Measurements from ENCODE around the gene SLC6A20.

DNA sequence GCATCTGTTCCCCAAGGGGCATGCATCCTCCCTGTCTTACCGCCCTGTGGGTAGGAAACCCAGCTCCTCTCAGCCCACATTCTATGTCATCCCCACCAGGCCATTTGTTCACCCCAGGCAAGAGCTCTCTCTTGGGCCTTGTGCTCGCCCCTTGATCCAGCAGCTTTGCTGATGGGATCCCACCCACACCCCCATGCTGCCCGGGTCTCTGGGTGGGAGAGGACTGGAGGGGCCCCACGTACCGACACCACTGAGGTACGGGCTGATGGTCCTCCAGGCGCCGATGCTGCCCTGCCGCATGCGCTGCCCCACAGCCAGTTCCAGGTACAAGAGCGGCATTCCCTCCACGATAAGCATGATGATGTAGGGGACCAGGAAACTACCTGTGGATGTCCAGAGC, 14.5 kb downstream of the SLC6A20 start:
- TF ChIP-seq, protein P1, sequence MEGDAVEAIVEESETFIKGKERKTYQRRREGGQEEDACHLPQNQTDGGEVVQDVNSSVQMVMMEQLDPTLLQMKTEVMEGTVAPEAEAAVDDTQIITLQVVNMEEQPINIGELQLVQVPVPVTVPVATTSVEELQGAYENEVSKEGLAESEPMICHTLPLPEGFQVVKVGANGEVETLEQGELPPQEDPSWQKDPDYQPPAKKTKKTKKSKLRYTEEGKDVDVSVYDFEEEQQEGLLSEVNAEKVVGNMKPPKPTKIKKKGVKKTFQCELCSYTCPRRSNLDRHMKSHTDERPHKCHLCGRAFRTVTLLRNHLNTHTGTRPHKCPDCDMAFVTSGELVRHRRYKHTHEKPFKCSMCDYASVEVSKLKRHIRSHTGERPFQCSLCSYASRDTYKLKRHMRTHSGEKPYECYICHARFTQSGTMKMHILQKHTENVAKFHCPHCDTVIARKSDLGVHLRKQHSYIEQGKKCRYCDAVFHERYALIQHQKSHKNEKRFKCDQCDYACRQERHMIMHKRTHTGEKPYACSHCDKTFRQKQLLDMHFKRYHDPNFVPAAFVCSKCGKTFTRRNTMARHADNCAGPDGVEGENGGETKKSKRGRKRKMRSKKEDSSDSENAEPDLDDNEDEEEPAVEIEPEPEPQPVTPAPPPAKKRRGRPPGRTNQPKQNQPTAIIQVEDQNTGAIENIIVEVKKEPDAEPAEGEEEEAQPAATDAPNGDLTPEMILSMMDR (IDR thresholded peaks at IDR 0.05) = no peak
- TF ChIP-seq POLR2A (IDR thresholded peaks at IDR 0.05) = no peak
